ENCODE results near the gene USP32.
"Not testable (repeated sequence)": the region's sequence is repeated elsewhere in the genome, so short reads cannot be mapped to it uniquely, and the experiment has no call there.

DNA sequence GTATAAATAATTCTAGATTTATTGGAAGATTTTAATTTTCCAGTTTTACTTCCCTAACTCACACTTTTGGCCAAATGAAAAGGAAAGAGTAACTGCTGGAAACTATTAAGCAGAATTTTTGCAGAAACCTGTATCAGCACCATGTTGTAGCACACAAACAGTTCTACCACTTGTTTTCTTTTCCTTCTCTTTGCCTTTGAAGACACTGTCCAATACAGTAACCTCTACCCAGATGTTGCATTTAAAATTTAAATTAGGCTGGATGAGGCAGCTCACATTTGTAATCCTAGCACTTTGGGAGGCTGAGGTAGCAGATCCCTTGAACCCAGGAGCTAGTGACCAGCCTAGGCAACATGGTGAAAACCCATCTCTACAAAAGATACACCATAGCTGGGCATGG, 186.2 kb downstream of the USP32 start:
- not testable (repeated sequence) for TF ChIP-seq ZFP3, ZFP30, OSR1 (CRISPR knock-in tag; IDR thresholded peaks at IDR 0.05)
- TF ChIP-seq, protein P1, sequence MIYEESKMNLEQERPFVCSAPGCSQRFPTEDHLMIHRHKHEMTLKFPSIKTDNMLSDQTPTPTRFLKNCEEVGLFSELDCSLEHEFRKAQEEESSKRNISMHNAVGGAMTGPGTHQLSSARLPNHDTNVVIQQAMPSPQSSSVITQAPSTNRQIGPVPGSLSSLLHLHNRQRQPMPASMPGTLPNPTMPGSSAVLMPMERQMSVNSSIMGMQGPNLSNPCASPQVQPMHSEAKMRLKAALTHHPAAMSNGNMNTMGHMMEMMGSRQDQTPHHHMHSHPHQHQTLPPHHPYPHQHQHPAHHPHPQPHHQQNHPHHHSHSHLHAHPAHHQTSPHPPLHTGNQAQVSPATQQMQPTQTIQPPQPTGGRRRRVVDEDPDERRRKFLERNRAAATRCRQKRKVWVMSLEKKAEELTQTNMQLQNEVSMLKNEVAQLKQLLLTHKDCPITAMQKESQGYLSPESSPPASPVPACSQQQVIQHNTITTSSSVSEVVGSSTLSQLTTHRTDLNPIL (CRISPR knock-in tag; IDR thresholded peaks at IDR 0.05; ENCODE audit: low read depth) = not testable (repeated sequence)
